OCI-M1 (cell line): ENCODE measurements around the gene C4BPA.

Source experiments
- DNase-seq: peaks from one replicate; lab custom pipeline; 2025; lab: John Stamatoyannopoulos, UW

C4BPA gene

DNA sequence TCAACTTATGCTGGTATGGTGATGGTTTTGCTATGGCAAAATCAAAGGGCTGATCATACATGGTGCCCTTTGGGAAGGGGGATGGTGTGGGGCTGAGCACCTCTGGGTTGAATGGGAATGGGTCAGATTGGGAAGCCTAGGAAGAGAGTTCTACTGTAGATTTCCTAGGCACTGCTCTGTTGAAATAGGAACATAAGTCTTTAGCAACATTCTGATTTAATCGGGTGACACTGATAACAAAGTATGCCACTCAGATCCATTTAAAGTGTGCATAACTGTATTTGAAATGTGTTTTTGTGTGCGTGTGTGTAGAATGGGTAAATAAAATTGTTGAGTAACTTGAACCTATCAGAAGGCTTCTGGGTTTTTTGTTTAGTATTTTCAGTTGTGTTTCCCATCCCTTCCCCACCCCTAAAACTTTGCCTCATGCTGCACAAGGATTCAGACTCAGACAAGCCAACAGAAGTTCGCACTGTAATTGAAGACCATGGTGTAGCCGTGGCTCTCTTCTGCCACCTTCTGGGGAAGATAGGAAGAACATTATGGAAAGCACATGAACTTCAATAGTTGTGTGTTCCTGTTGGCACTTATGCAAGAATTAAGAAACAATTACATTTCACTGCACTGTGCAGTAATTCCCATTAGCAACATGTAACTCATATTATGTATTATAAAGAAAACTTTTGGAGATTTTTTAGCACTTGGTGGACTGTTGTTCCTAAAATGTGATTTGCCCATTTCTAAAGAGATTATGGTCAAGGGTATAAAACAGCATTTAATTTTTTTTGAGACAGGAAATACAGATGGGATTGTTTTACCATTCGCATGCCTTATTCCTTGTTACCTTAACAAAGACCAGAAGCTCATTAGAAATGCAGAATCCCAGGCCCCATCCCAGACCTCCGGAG, 26.3 kb upstream of the C4BPA start:
- DNase-seq: peak; percentile 95

DNA sequence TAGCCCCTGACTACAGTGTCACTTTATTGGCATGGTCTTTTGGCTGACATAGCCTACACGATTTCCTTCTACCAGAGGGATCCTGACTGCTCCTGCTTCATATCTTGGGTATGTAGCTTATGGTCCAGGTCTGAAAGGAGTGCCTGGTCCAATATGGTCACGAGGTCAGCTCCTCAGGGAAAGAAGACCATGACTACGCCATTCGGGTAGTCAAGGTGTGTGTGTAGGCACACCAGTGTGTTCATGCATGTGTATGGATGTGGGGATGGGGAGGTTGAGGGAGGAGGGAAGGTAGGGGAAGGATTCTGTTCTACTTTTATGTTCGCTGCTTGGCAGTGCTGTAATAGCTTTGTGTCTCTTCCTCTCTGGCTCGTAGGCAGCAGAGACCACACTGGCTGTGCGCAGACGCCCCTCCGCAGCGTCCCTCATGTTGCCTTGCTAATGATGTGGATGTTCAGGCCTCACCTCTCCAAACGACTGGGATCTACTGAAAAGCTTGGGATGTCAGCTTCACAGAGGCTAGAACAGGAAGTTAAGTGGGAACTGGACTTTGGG, 25.4 kb upstream of the C4BPA start:
- no peak for DNase-seq

DNA sequence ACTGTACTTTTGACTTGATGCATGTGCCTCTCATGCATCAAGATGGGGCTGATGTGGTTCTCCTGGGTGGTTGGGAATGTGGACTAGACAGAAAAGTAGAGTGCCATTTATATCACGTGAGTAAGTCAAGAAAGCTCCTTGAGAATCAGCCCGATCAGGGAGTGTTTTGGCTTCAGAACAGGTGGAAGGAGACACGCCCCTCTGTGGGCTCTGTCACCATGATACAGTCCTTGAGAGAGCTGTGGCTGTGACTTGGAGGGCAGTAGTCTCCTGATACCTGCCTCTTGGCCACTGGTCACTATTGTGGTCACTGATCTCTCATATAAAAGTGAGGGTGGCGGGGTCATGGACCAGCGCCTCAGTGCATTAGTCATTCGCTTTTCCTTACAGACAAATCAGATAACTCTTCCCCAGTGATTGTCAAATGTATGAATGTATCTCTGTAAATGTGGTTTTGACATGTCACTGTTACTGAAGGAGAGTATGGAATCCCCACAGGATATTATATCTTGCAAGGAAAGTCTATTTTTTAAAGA, 24.3 kb upstream of the C4BPA start:
- DNase-seq: no peak

DNA sequence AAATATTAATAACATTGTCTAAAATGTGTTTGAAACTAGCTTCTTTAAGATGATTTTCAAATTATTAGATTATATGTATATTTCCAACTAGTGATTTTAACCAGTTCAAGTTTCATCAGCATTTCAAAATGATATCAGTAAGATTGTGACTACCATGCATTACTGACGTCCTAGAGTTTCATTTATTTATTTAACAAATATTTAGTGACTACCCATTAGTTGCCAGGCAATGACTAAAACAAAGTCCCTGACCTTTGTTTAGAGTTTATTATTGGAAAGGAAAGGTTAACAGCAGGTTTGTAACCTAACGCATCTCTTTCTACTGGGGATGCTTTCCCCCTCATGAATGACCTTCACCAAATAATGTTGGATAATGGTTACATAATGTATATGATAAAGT, 22.9 kb upstream of the C4BPA start:
- DNase-seq: no peak

DNA sequence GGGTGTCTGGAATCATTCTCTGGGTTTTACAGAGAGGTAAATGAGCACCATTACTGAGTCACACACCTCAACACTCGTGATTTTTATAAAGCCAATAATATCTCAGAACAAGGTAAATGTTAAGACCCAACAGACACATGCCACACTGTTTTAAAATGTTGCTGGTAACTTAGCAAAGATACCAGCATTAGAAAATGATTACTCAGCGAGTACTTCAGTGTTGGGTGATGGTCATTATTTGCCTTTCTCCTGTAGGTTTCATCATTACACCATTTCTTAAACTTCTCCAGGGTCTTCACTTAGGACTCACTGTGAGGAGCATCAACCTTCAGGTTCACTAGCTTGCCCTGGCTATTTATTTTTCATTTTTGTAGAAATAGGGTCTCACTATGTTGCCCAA, 22.2 kb upstream of the C4BPA start:
- DNase-seq: no peak

DNA sequence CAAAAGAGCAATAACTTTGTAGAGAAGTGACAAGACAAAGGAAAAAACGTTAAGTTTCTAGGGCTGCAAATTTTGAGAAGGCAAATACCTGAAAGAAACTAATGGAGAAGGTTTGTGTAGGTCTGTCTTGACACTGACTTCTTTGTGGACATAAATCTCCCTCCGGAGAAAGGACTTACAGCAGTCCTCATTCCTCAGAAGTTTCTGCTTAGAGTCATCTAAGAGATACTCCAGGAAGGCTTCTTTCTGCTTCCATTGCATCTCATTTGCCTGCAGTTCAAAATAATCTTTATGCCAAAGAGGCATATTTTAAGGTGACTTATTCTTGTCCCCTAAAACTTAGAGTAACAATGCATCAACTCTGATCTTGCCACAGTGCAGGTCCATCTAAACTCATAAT, 19.8 kb upstream of the C4BPA start:
- DNase-seq: no peak

DNA sequence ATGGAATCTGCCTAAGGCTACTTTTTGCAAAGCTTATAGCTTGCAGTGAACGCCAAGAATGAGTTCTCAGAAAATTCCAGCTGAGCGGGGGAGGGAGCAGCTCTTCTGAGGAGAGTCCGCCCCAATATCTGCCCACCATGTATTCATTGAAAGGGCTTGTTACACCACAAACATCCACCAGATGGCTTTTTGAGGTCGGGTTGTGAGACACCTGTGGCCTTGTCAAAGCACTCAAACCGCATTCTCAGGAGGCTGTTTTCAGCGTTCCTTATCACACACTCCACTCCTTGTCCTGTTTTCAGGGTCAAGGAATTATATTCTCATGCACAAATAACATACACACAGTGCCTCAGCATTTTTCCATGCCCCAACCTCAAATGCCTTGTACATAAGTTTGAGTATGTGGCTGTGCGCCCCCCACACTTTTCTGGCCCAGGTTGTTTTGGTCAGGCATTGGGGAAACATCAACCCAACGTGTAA, 19.3 kb upstream of the C4BPA start:
- DNase-seq: peak; percentile 93

DNA sequence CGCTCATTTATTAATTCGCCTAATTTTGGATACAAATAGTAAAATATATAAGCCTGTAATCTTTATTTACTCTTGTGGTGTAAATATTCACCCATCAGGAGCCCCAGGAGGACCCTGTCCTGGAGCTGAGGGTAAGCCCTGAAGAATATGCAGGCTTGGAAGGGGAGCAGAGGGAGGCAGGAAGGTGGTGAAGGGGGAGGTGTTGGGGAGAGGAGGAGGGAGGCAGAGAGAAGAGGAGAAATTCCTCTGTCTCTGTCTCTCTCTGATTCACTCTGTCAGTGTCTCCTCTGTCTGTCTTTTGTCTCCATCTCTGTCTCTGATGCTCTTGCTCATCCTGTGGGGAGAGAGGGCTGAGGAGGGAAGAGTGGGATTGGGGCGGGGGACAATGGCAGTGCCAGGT, 18.1 kb upstream of the C4BPA start:
- no peak for DNase-seq

DNA sequence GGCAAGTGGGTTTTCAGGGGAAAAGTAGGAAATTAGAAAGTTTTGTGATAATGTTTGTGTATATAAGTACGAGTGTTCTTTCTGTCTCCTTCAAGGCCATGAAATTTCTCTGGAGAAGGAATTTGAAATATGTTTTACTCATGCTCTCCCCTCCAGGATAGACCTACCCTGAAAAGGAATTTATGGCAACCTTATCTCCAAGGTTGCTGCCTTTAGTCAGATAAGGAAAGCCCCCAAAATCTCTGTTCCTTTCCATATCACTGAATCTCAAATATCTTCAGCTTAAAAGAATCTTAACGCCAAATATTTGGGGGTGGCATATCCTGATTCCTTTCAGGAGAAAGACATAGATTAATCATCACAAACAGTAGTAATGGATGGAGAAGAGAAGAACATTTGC, 15.9 kb upstream of the C4BPA start:
- DNase-seq: no peak

DNA sequence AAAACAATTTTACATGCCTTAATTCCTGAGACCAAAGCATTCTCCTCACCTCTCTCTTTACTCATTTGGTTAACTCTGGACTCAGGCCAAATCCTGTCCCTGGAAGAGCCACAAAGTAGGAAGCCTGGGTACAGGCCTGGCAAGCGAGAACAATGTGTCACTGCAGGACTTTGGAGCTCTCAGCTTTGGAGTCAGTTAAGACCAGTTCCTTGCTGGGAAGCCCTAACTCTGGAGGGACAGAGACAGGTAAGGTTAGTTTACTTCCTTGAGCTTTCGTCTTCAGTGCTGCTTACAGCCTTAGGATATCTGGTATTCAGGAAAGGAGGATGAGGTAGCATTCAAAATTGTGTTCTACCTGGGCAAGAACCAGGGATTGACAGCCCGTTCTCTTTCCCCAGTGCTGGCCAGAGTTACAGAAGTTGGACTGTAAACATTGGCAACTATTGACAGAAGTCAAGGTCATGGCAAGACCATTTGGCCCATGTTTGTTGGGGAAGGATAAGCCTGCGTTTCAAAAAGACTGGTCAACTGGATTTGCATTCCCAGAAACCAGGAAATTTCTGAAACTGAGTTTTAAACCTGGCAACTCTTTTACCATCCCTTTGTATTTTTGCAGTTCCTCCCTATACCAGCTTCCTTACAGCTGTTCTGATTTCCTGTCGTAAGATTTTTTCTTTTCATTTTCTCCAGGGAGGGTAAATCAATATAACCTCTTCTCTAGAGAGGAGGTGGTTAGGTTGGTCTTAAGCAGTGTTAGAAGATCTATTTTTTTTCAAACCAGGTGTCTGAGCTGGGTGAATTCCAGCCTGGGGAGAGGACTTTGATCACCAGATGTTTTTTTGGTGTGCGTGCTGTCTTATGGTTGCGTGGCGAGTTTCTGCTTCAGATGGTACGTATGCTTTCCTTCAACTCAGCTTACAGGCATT, 15.1 kb upstream of the C4BPA start, which contains the start of gene C4BPB:
Gene C4BPB, plus strand, starts transcription at position 160 of the 926 bp plus-strand sequence. Its CDS starts 672 bp downstream, at position 832.
- DNase-seq: no peak

DNA sequence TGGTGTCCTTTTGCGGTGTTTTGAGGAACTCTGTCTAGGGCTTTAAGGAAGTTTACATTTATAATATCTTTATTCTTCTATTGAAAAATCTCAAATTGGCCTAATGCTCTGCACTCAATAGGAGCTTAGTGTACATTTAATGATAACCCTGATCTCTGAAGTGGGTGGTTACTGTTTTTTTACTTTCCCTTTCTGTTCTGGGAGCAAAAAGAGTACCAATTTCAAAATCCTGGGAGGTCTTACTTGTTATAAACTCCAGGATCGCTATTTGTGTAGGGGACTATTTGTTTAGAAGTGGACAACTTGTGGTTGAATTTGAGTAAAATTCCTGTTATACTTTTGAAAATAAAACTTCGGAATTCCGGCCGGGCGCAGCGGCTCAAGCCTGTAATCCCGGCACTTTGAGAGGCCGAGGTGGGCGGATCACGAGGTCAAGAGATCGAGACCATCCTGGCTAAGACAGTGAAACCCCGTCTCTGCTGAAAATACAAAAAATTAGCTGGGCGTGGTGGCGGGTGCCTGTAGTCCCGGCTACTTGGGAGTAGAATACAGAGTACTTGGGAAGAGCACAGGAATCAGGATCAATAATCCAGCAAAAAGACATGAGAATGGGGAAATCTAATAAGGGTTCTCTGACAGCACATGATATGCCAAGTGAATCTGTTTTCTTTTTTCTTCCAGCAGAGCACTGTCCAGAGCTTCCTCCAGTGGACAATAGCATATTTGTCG, 14.2 kb upstream of the C4BPA start:
- no peak for DNase-seq

DNA sequence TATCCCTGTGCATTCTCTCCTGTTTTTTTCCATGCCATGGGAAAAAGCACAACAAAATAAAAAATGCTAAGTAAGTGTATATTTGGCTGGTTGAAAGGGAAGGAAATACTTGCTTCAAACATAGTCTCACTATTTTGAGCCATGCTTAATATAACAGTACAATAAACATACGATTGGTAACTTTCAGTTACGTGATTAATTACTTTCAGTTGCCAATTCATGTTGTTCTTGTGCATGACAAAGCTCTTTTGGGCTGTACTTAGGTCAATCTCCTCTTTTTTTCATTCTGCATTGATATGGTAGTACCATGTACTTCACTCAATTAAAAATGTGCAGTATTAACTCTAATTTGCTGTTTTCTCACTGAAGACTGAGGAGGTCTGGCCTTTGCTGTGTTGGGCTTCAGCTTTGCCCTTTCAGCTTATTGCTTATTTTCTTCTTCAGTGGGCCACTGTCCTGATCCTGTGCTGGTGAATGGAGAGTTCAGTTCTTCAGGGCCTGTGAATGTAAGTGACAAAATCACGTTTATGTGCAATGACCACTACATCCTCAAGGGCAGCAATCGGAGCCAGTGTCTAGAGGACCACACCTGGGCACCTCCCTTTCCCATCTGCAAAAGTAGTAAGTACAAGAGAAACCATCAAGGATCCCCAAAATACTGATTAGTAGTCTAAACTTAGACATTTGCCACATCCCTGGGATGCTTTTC, 12.7 kb upstream of the C4BPA start:
- no peak for DNase-seq

DNA sequence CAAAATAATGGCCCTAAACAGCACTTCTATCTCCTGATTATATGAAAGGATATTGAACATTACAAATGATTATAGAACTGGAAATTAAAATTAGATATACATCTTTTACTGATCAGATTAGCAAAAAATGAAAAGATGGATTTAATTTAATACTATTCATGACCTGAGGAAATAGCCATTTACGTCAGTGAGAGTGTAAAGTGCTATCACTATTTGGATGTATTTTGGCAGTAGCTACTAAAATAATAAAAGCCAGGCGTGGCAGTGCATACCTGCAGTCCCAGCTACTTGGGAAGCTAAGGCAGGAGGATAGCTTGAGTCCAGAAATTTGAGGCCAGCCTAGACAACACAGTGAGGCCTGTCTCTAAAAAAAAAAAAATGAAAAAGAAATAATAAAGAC, 10.1 kb upstream of the C4BPA start:
- no peak for DNase-seq

DNA sequence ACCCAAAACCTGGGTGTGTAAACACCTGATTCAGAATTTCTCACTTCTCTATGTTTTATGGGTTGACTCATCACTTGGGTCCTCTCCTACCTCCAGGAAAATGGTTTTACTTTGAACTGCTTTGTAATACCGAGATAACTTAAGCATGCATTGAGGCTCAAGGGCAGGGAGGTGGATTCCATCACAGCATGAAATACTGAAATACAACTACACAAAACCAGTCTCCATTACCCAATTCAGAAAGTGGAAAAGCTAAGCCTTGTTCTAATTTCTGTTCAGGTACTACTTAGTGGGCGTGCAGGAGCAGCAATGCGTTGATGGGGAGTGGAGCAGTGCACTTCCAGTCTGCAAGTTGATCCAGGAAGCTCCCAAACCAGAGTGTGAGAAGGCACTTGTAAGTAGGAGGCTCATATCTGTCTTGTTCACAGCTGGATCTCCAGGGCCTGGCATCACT, 6.1 kb upstream of the C4BPA start:
- DNase-seq: no peak

DNA sequence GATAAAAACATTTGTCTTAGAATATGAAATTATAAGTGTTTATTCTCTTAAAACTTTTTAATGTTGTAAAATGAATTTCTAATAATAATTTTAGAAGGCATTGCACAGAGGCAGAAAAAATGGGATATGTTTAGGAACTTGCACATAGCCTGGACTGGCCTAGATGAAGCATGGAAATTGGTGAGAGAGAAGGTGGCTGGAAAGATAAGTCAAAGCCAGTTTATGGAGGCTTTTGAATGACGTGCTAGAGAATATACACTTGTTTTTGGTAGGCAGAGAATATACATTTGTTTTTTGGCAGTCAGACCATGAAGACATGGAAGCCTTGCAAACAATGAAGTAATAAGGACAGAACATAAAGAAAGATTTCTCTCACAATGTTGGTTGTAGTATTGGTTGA, 2.3 kb upstream of the C4BPA start:
- DNase-seq: no peak

DNA sequence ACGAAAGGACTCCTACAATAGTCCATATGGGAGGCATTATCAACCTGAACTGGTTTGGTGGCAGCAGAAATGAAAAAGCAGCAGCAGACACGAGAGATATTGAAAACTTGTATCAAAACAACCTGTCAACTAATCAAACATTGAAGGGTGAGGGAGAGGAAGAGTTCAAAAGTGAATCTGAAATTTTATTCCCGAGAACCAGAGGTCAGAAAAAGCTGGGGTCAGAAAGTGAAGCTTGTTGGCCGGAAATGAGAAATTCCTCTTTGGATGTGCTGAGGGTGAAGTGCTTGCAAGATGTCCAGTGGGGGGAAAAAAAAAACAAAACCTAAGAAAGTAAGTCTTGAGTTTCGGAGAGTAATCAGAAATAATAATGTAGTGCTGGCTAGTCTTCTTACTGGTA, 1.9 kb upstream of the C4BPA start:
- no peak for DNase-seq

DNA sequence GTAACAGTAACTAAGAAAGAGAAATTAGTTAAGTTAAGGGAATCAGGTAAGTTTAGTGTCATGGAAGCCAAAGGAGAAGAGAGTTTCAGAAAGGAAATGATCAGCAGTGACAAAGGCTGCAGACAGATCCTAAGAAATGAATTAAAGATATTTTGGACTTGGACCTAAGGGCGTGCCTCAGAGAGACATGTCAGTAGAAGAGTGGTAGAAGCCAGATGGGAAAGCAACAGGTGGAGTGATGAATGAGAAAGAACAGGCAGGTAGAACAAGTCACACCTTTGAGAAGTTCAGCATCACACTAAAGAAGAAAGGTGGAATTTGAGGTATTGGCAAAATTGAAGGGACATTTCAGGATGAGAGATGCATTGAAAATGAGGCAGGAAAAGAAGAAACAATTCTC, 1.4 kb upstream of the C4BPA start:
- DNase-seq: no peak

DNA sequence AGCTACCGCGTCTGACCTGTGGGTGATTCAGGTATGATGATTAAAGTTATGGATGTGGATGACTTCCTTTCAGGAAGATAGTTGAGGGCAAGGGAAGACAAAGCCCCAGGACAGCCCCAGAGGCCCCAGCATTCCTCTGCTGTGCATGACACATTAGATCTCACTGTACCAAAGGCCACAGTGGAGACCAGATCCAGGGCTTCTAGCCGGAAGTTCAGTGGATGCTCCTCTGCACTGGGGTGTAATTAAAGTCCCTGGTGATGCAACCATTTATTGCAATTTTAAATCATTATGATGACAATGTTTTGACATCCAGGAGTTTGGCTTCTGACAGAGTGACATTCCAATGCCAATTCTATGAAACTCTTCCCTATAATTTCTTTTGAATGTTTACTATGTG, 5.0 kb downstream of the C4BPA start:
- no peak for DNase-seq

DNA sequence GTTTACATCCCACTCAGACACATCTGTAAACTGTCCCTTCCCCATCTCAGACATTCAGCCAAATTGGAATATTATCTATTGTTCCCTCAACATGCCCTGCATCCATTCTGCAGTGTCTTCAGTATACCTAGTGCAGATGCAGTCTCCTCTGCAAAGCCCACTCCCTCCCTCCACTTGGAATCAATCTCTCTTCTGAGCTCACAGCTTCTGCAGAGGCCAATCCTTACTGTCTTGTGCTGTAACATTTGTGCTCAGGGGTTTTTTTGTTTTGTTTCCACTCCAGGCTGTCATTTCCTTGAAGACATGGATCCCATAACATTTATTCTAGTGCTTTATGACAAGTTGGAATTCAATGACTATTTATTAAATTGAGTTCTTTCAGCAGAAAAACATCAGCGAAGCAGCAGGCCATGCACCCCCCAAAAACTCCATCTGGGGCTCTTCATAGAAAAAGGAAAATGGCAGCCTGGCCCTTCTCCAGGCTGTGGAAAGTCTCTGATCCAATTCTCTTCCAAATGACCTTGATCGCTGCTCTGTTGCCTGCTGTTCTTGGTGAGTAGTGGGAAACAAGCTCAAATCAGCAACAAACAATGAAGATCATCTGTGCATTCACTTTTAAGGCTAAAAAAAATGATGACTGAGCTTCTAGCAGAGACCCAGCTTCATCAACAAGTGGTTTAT, 8.7 kb downstream of the C4BPA start:
- no peak for DNase-seq

DNA sequence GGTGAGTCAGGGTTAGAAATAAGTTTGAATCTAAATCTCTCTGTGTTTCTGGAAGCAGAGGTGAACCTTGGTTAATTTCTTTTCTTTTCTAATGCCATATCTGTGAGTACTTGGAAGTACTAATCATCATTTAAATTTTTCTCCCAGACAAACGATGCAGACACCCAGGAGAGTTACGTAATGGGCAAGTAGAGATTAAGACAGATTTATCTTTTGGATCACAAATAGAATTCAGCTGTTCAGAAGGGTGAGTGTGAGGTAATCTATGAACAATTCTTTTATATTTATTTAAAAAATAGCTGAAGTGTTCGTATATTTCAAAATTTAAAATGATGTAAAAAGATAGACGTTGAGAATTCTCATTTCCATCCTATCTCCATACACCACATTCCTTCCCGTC, 11.2 kb downstream of the C4BPA start:
- DNase-seq: no peak
